ENCODE results near the gene PLXNA2.

PLXNA2 gene

DNA sequence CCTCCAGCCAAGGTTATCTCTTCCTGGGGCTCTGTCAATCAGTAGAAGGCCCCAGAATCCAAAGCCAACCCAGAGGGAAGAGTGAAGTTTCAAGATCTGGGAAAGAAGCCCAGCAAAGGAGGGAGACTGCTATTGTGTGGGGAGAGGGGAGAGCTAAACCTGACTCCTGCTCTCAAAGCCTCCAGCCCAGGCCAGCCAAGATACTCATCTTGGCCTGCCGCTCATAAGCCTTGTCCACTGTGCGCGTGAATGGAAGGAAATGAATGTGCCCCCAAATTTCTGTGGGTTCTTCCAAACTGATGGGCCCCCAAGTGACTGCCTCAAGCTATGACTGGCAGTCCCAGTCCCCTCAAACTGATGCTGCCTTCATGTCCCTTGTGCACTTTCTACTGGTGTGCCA lies 2.0 kb downstream of the PLXNA2 start:
- DNase-seq (ENCODE audit: low read depth): no peak

DNA sequence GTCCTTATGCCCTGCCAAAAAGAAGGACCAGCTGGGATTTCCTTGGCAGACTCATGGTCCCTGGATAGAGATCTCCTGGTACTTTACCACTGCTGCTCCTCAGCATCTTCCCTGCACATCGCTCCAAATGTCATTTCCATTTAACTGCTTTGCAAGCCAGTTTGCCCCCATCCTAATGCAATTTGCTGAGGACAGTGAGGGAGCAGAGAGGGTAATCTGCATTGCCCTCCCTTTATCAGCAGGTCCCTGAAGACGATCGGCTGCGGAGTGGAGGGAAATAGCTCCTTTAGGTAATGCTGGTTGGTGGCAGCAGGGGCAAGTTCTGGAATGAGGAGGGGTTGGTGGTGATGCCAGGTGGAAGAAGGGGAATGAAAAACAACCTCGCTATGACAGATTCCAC lies 2.7 kb downstream of the PLXNA2 start:
- DNase-seq (ENCODE audit: low read depth): no peak

DNA sequence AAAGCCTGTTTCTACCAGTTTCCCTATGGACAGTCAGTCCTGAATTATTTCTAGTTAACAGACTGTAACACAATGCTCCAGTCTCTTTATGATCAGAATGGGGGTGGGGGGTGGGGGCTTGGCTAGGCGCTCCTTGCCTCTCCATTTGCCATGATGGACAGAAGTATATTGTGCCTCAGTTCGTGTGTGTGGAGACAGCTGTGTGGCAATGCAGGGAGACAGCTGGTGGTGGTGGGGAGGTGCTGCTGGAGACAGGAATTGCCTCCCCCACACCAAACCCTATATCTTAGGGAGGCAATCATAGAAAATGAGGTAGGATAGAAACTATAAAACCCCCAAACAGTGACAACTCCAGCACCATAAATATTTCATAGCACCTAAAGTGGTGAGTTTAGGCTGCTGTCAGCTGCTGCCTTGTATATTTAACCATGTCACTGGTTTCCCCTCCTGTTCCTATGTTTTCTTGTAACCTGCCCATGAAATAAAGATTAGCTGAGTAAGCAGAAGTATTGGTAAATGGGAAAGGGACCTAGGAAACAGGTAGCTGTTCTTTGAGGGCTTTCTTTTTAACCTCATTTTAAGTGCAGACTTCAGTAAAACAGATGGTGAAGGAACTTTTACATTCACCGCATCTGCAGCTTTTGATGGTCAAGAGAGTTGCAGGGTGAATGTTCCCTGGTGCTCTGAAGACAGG lies 3.4 kb downstream of the PLXNA2 start:
- no peak for DNase-seq (ENCODE audit: low read depth)

DNA sequence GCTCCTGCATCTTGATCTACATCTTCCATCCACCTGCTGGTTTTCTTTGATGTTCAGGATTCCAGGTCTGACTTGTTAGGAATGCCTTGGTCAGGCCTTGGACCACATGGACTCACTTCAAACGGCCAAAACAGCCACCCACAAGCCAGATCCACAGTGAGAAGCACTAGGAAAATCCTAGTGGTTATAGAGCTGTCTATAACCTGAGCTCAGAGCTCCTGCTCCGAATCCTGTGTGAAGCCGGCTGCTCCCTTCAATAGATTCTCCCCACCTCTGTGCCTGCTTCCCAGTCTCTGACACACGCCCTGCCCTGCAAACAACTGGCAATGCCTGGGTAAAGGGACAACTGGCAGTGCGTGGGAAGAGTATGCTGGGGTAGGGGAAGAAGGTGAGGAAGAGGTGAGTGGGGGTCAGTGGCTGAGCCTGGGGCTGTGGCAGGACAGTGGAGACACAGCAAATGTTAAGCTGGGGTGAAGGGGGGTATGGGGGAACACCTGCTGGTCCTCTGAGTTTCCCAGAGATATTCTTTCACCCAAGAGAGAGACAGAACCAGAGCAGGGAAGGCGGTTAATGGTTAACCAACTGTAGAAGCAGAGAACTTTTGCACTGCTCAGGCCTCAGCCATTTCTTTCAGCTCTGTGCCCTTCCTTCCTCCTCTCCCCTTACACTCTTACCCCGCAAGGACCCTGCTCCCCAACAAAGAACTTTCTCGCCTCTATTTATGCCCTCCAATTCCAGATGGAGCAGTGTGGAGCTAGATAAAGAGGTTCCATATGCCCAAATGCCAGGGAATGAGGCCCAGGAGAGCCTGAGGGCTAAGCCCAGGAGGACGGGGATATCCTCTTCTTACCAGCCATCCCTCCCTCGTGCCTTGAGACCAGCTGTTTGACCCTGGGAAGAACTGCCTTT lies 4.5 kb downstream of the PLXNA2 start:
- DNase-seq (ENCODE audit: low read depth): no peak

DNA sequence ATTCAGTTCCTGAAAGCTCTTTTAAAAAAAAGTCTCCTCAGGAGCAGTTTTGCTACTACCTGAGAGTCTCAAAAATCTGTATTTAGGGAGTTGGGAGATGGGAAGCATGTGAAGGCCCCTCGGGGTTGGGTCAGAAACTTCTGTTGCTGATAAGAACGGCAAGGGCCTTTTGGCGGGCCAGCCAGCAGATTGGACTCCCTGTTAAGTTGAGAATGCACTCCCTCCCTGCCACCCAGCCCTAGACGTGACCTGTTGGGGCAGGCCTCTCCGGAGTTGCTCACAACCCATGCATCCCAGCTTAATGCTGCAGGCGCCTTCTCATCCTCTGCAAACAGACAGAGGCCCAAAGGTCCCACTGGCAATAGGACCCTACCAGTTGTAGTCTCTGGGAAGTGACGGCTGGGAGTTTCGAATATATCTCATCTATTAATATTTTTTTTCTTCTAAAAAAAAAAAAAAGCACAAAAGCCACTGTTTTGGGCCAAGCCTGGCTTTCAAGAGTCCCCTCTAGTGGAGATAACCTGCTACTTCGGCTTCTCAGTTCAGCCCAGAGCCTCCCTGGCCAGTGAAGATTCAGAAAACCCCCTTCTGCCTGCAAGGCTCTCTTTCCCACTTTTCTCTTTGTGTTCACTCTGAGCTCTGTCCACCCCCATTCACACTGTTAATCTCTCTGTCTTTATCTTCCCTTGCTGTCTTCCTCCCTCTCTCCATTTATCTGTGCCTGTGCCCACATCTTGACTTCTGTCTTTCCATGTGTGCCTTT lies 5.3 kb downstream of the PLXNA2 start:
- DNase-seq (ENCODE audit: low read depth): no peak

DNA sequence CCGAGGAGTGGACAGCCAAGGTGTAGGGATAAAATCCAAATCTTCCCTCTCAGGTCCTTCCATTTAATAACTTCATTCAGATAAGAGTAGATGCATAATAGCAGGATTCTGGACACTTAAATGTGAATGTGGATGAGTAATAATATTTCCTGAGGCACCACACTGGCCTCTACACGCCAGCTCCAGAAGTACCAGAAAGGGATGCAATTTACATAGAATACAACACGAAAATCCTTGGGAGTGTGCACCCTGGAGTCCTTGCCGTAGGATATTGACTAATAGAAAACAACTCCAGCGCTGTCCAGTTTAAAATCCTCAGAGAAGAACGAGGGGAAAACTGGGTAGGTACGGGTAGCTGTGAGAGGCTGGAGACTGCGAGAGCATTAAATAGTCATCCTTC lies 6.9 kb downstream of the PLXNA2 start:
- no peak for DNase-seq (ENCODE audit: low read depth)

DNA sequence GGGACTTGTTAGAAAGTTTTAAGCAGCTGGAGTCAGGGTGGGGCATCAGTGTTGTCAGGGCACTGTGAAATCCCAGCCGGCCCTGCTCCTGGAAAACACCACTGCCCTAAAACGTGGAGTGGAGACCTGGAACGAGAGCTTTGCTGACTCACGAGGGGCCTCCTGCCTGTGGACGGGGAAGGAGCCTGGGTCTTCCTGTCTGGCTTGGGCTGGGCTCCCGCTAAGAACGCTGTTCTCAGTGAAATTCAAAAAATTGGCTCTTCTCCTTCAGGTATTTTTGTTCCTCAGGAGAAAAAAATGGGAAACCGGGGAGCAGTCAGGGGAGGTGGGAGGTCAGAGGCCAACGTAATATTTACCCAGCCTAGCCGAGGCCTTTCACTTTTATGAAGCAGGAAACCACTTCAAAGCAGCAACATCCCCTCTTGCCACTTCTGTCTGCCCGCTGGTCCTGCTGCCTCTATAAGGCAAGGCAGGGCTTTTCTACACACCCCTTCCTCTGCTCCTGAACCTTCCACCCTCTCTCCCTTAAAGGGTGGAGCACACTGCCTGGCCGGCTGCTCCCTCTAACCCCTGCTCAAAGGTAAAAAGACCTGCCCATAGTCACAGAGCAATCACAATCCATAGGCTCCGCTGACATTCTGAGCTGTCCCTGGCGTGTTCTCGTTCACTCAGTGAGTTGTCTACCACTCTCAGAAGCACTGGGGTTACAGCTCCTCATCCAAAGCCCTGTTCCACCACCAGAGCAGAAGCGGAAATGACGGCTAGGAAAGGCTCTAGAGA lies 8.0 kb downstream of the PLXNA2 start:
- no peak for DNase-seq (ENCODE audit: low read depth)

DNA sequence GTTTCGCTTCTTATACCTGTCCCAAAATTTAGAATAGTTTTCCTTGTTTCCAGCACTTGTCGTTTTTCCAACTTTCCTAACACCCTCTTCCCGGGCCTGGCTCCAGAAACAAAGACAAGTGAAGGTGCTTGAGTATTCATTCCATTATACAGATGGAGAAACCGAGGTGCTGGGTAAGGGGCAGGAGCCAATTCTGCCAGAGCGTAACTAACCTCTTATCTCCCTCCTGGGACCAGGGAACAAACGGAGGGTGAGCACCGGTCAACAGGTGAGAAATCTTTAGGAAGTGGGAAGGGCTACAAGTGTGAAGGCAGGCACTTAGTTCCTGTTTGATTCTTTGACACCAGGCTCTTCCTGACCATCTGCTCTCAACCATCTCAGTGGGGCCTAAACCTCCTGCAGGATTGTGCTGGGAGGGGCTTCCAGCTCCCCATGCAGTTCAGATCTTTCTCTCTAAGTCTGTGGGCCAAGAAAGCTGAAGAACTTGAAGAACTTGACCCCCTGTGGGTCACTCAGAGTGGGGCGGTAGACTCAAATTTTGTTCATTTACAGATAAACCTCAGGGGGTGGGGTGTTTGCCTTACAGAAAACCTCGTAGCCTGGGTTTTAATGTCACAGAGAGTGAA lies 8.7 kb downstream of the PLXNA2 start:
- no peak for DNase-seq (ENCODE audit: low read depth)

DNA sequence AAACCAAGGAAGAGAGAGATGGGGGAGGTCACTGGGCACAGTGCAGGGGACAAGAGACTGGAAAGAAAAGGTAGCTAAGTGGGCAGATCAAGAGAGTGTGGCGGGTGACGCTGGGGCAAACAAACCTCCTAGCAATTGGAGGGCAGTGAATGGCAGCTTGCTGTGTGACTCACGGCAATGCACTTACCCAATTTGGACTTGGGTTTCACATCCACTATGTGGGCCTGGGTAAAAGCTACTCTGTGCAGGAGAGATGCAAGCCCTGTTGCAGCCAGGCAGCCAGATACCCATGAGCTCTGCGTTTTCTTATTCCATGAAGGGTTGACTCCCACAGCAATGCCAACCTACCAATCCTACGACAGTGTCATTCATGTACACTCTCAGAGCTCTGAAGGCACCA lies 9.5 kb downstream of the PLXNA2 start:
- DNase-seq (ENCODE audit: low read depth): no peak

DNA sequence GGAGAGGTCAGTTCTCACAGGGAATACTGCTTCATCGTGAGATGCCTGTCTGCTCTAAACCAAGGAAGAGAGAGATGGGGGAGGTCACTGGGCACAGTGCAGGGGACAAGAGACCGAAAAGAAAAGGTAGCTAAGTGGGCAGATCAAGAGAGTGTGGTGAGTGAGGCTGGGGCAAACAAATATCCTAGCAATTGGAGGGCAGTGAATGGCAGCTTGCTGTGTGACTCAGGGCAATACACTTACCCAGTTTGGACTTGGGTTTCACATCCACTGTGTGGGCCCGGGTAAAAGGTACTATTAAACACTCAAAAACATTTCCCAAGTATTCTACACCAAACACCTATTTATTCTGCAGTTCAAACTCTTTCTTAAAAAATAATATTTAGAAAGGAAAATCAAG lies 10.2 kb downstream of the PLXNA2 start:
- no peak for DNase-seq (ENCODE audit: low read depth)

DNA sequence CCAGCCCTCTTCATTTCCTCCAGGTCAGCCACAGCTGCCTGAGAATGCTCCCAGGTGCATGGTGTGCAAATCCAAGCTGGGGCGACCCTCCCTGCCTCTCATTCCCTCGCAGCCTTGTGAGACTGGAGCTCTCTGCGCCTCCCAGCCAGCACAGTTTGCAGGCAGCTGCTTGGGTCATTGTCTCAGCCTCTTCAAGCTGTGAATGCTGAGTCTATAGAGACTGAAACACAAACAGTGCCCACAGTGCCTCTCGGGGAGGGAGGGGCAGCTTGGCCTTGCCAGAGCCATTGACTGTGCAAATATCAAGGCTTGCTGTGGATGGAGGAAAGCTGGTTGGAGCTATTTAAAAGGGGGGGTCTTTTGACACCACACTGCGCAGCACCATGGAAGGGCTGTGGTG lies 10.6 kb downstream of the PLXNA2 start:
- no peak for DNase-seq (ENCODE audit: low read depth)

DNA sequence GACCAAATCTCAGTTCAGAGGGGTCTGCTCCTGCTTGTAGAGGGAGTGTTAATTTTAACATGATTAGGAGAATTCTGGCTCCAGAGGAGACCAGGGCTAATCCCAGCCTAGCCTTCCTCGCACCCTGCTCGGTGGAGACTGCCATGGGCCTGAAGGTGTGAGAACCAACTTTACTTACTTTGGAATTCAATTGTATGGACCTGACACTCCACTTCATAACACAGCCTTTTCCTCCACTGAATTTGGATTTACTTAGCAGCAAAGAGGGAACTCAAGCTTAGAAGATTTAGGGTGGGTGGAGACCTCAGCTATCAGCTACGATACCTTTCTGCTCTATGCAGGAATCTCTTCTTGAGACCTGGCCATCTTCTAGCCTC lies 11.5 kb downstream of the PLXNA2 start:
- no peak for DNase-seq (ENCODE audit: low read depth)

DNA sequence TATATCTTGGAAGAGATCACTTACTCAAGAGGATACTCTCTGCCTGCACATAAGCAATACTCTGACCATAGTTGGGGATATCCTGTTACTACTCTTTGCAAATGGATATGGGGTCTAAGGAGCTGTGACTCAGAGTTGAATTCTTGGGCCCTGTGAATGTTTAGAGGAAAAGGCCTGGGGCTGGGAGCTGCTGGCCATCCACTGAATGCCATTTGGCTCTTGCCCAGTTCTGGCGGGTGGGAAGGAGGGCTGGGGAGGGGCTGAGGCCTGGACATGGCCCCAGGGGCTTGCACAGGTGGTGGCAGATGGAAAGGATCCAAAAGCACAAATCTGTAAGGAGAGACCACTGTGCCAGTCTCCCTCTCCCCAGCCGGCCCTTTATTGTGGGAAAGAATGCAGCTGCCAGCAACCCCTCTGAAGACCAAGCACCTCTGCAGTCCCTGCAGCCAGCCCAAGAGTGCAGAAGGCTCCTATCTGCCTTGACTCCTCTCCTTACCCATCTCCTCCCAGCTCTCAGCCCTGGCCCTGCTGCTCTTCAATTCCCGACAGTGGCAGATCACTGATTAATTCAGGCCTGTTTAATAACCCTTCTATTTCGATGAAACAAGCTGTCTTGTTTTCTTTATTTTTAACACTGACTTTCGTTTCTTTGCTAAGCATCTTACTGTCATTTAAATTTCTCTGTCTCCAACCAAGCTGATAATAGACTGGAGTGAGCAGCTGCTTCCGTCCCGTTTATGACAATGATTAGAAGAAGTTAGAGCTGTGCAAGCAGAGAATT lies 12.1 kb downstream of the PLXNA2 start:
- no peak for DNase-seq (ENCODE audit: low read depth)

DNA sequence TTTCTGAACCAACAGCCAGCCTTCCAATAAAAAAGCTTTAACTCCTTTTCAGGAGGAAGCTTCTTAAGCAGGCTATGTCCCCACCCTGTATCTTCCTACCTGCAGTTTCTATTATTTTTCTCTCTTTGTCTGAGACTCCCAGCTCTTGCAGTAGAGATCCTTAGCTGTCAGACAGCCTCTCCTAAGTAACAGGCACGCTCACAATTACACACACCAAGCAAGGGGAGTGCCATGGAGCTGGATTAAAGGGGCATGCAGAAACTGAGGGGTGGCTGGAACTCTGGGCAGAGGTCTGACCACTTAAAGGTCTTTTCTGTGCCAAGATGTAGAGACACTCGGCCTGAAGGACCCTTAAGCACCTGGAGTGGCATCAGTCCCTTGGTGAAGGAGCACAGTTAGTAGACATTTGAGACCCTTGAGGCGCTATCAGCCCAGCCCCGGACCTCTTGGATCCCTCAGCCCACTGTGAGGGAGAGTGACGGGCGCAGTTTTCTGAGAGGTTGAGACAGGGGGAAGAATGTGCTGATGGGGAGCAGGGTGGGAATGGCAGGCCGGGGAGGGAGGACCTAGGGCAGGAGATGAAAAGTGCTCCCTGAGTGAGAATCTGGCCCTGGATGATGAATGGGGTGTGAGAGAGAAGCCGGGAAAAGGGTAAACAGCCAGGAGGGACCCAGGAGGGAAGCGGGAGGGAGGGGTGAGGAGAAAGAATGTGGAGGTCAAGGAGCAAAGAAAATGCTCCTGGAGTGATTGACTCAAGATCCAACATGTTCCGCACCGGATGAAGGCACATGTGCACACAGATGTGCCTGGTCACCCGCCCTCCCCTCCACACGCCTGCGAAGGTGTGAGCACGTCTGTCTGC lies 13.3 kb downstream of the PLXNA2 start:
- DNase-seq (ENCODE audit: low read depth): no peak

DNA sequence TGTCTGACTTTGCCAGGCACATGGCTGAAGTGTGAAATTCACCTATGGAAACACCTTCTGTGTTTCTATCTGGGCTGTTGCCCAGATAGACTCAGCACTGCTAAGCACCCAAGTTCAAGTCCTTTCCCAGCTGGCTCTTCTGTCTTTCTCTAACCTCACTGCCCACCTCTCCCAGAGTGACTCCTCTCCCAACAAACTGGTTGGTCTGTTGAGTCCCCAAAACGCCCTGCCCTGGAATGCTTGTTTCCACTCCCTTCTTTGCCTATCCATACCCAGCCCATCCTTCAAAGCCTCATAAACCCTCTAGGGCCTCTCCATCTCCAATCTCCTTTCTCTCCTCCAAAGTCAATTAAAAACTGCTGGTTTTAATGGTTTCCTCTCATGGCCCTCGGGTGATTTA lies 15.6 kb downstream of the PLXNA2 start:
- no peak for DNase-seq (ENCODE audit: low read depth)

DNA sequence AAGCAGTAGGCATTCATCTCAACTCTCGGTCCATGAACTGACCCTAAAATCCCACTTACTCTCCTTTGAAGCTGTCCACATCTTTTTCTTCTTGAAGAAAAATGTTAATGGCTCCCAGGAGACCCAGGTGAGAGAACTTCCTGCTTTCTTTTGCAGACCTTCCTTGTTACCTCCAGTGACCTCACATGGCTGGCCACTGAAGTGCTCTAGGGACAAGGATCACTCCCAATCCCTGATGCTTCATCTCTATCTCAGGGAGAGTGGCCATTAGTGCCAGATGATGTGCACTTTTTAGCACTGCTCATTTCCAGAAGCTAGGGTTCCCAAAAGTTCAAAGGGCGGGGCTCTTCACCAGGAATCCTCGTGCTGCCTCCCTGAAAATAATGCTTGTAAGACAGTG lies 16.2 kb downstream of the PLXNA2 start:
- no peak for DNase-seq (ENCODE audit: low read depth)

DNA sequence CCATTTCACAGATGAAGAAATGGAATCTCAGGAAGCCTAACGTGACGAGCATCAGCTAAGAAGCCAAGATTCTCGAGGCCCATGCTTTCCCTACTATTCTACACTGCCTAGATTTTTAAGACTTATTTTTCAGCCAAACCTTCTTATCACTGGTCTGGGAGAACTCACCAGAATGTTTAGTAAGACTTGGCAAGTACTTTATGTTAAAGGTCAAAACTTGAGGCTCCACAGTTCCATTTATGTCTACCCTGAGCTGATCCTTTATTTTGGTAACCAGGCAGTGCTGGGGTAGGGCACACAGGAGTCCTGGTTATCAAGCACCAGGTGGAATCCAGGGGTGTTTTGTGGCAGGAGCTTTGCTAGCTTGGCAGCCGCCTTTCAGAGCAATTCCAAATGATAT lies 16.8 kb downstream of the PLXNA2 start:
- no peak for DNase-seq (ENCODE audit: low read depth)

DNA sequence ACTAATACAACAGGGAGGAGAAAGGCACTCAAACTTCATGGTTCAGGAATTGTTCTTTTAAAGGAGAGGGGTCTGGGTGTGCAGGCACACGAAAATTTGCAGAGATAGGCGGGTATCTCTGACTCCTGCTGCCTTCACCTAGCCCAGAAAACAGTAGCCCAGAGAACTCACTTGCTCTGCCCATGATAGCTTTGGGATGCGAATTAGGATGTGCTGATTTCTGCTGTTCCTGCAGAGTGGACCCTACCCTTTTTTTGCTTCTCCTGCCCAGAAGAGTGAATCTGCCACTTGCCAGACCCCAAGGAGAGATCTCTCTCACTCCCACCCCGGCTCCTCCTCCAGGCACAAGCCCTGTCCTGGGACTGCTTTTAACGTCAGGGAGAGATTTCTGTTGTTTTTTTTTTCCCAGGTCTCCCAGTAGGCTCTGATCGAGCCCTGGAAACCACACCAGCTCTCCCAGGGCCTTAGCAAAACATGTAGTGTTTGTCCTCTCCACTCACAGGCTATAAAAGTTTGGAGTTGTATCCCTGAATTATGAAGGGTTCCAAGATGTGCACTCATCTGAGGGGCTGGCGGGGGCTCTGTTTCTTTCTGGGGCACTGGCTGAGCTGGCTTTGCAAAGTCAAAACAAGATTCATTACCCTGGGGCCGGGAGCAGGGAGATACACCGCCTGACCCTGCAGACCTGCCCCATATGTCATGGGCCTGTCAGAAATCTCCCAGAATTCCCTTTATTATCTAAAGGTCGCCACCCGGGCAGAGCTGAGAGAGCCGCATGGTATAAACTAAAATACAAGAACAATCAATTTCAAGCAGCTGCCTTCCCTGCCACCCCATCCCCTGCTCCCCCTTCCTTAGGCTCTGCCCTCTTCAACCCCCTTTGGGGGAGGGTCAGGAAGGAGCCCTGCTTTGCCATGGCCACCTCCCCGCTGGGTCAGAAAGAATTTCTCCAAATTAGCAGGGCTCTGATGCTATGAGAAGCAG lies 17.9 kb downstream of the PLXNA2 start:
- no peak for DNase-seq (ENCODE audit: low read depth)

Measured in stimulated activated CD8-positive, alpha-beta memory T cell treated with anti-CD3 and anti-CD28 coated beads, Interleukin-12 subunit alpha, Interleukin-12 subunit beta, amount 100 ng/mL, for 4 hours (primary cell).